ENCODE results near the gene ELMOD3.

GRCh38 chr2:85378257-85378656, 23.7 kb downstream of the ELMOD3 start:
- TF ChIP-seq, protein P1, sequence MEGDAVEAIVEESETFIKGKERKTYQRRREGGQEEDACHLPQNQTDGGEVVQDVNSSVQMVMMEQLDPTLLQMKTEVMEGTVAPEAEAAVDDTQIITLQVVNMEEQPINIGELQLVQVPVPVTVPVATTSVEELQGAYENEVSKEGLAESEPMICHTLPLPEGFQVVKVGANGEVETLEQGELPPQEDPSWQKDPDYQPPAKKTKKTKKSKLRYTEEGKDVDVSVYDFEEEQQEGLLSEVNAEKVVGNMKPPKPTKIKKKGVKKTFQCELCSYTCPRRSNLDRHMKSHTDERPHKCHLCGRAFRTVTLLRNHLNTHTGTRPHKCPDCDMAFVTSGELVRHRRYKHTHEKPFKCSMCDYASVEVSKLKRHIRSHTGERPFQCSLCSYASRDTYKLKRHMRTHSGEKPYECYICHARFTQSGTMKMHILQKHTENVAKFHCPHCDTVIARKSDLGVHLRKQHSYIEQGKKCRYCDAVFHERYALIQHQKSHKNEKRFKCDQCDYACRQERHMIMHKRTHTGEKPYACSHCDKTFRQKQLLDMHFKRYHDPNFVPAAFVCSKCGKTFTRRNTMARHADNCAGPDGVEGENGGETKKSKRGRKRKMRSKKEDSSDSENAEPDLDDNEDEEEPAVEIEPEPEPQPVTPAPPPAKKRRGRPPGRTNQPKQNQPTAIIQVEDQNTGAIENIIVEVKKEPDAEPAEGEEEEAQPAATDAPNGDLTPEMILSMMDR (IDR thresholded peaks at IDR 0.05), result no peak
- TF ChIP-seq EZH2 (IDR thresholded peaks at IDR 0.05), result no peak
